Adipocyte (in vitro differentiated cells): Measurements from ENCODE around the gene KCNK13.

Experiments used
- DNase-seq: peaks from one replicate; pipeline ENCODE4 v3.0.0-alpha.2; 2015; ENCODE audit warnings: low read depth
- H3K27me3 ChIP-seq: replicated peaks from 2 replicates; pipeline ENCODE4 v1.7.0; 2013; ENCODE audit warnings: mild to moderate bottlenecking, low read length, moderate library complexity; ENCODE audit not compliant: control insufficient read depth, insufficient read depth
- H3K36me3 ChIP-seq: 2 replicates; pipeline ENCODE4 v1.7.0; 2013; ENCODE audit warnings: low read length, mild to moderate bottlenecking, moderate library complexity; ENCODE audit not compliant: control insufficient read depth, insufficient read depth, severe bottlenecking
- H3K4me1 ChIP-seq: 2 replicates; pipeline ENCODE4 v1.7.0; 2013; ENCODE audit warnings: mild to moderate bottlenecking, low read length, moderate library complexity; ENCODE audit not compliant: control insufficient read depth, insufficient read depth
- H3K4me3 ChIP-seq: 2 replicates; pipeline ENCODE4 v1.7.0; 2013; ENCODE audit warnings: mild to moderate bottlenecking, low read length, moderate library complexity
- H3K9ac ChIP-seq: 2 replicates; pipeline ENCODE4 v1.7.0; 2013; ENCODE audit warnings: mild to moderate bottlenecking, low read length, moderate library complexity
- H3K9me3 ChIP-seq: 2 replicates; pipeline ENCODE4 v1.7.0; 2013; ENCODE audit warnings: mild to moderate bottlenecking, low read length, moderate library complexity; ENCODE audit not compliant: control insufficient read depth

The KCNK13 gene

GRCh38 chr14:90175631-90176030, 113.8 kb downstream of the KCNK13 start:
- Histone ChIP-seq H3K27me3 (no peaks in the 10 kb centered on the region), H3K9me3 (peaks cover 5% of the 10 kb centered on the region), H3K36me3 (no peaks in the 10 kb centered on the region), H3K9ac (no peak overlapping the region), H3K4me1 (no peaks in the 10 kb centered on the region), H3K4me3 (no peak overlapping the region)
- DNase-seq: no peak

- Histone ChIP-seq H3K9me3 (peaks cover 5% of the 10 kb centered on the region), H3K9ac (no peak overlapping the region), H3K4me1 (no peaks in the 10 kb centered on the region), H3K36me3 (no peaks in the 10 kb centered on the region), H3K4me3 (no peak overlapping the region), H3K27me3 (no peaks in the 10 kb centered on the region)
- peak; percentile 9 for DNase-seq
These were observed 115.9 kb downstream of the KCNK13 start for GRCh38 chr14:90177539-90178189.

- peaks cover 5% of the 10 kb centered on the region for H3K9me3 ChIP-seq
- no peak for DNase-seq
- no peak overlapping the region for H3K4me3 ChIP-seq
- H3K27me3 ChIP-seq: peaks cover 7% of the 10 kb centered on the region
- H3K9ac ChIP-seq: no peak overlapping the region
- no peaks in the 10 kb centered on the region for H3K4me1 ChIP-seq
- no peaks in the 10 kb centered on the region for H3K36me3 ChIP-seq
These were observed 117.6 kb downstream of the KCNK13 start for GRCh38 chr14:90179357-90179756.

- Histone ChIP-seq H3K9me3 (peaks cover 5% of the 10 kb centered on the region), H3K4me3 (no peak overlapping the region), H3K27me3 (peaks cover 7% of the 10 kb centered on the region), H3K36me3 (no peaks in the 10 kb centered on the region), H3K9ac (no peak overlapping the region), H3K4me1 (no peaks in the 10 kb centered on the region)
- DNase-seq: no peak
These were observed 118.3 kb downstream of the KCNK13 start for GRCh38 chr14:90179809-90180779.

- no peak for DNase-seq
- no peak overlapping the region for H3K4me3 ChIP-seq
- peaks cover 11% of the 10 kb centered on the region for H3K27me3 ChIP-seq
- no peaks in the 10 kb centered on the region for H3K36me3 ChIP-seq
- H3K4me1 ChIP-seq: no peaks in the 10 kb centered on the region
- H3K9ac ChIP-seq: no peak overlapping the region
- H3K9me3 ChIP-seq: peaks cover 6% of the 10 kb centered on the region
These were observed 122.3 kb downstream of the KCNK13 start for GRCh38 chr14:90184094-90184493.

DNA sequence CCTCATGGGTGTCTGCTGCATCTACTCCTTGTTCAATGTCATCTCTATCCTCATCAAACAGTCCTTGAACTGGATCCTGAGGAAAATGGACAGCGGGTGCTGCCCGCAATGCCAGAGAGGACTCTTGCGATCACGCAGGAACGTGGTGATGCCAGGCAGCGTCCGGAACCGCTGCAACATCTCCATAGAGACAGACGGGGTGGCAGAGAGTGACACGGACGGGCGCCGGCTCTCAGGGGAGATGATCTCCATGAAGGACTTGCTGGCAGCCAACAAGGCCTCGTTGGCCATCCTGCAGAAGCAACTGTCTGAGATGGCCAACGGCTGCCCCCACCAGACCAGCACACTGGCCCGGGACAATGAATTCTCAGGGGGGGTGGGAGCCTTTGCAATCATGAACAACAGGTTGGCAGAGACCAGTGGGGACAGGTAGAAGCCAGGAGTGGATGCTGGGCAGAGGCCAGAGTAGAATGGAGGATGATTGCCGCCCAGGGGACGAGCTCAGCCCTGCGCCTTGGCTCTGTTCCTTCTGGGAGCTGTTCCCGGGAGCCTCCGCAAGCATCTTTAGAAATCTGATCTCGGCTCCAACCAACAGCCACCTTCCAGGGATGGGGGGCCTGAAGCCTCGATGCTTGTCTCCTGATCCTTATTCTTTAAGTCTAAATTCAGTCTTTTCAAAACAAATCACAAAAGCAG, 122.9 kb downstream of the KCNK13 start:
- no peak overlapping the region for H3K4me3 ChIP-seq
- no peaks in the 10 kb centered on the region for H3K4me1 ChIP-seq
- H3K27me3 ChIP-seq: peaks cover 11% of the 10 kb centered on the region
- no peaks in the 10 kb centered on the region for H3K36me3 ChIP-seq
- no peak for DNase-seq
- H3K9ac ChIP-seq: no peak overlapping the region
- H3K9me3 ChIP-seq: peaks cover 6% of the 10 kb centered on the region

- Histone ChIP-seq H3K4me3 (no peak overlapping the region), H3K9ac (no peak overlapping the region)
These were observed 126.8 kb downstream of the KCNK13 start for GRCh38 chr14:90188588-90188987.

DNA sequence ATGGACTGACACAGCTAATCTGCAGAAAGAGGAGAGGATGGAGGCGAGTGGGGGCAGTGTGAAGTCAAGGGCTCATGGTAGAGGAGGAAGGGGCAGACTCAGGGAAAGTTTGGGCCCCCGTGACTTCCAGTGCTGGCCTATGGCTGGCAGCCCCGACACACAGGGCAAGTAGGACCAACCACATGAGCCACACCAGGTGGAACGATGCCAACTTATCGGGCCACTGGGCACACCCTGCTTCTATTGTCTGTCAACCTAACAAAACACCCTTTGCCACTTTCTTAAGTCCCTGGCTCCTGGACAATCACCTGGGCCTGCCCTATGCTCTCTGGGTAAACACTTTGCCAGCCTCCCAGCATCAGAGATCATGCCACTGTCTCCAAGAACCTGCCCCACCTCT, 129.4 kb downstream of the KCNK13 start:
- DNase-seq: no peak

More at GRCh38 chr14:90188588-90188987, 126.8 kb downstream of the KCNK13 start:
- DNase-seq: no peak
- H3K4me1 ChIP-seq: no peaks in the 10 kb centered on the region
- peaks cover 4% of the 10 kb centered on the region for H3K27me3 ChIP-seq
- H3K9me3 ChIP-seq: peaks cover 6% of the 10 kb centered on the region
- H3K36me3 ChIP-seq: no peaks in the 10 kb centered on the region

GRCh38 chr14:90191585-90191984, 129.8 kb downstream of the KCNK13 start:
- Histone ChIP-seq H3K4me1 (no peaks in the 10 kb centered on the region), H3K4me3 (no peak overlapping the region), H3K27me3 (peaks cover 9% of the 10 kb centered on the region), H3K9me3 (peaks cover 6% of the 10 kb centered on the region), H3K36me3 (no peaks in the 10 kb centered on the region), H3K9ac (no peak overlapping the region)
- no peak for DNase-seq

More for the DNA sequence above, 129.4 kb downstream of the KCNK13 start:
- H3K9me3 ChIP-seq: peaks cover 6% of the 10 kb centered on the region
- no peak overlapping the region for H3K4me3 ChIP-seq
- H3K27me3 ChIP-seq: peaks cover 9% of the 10 kb centered on the region
- H3K4me1 ChIP-seq: no peaks in the 10 kb centered on the region
- no peak overlapping the region for H3K9ac ChIP-seq
- no peaks in the 10 kb centered on the region for H3K36me3 ChIP-seq

DNA sequence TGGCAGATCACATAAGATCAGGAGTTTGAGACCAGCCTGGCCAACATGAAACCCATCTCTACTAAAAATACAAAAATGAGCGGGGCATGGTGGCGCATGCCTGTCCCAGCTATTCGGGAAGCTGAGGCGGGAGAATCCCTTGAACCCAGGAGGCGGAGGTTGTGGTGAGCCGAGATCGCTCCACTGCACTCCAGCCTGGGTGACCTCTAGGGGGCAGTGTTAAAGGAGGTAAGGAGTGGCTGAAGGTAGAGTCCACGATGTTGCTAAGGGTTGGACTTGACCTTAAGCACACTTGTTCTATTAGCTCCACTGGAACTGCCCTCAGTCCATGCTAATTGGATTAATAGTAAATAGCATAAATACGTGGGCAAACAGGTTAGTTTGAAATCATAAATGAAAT, 132.1 kb downstream of the KCNK13 start:
- peaks cover under 1% of the 10 kb centered on the region for H3K9me3 ChIP-seq
- no peak for DNase-seq
- no peaks in the 10 kb centered on the region for H3K36me3 ChIP-seq
- no peaks in the 10 kb centered on the region for H3K4me1 ChIP-seq
- peaks cover 16% of the 10 kb centered on the region for H3K27me3 ChIP-seq
- H3K9ac ChIP-seq: no peak overlapping the region
- no peak overlapping the region for H3K4me3 ChIP-seq

DNA sequence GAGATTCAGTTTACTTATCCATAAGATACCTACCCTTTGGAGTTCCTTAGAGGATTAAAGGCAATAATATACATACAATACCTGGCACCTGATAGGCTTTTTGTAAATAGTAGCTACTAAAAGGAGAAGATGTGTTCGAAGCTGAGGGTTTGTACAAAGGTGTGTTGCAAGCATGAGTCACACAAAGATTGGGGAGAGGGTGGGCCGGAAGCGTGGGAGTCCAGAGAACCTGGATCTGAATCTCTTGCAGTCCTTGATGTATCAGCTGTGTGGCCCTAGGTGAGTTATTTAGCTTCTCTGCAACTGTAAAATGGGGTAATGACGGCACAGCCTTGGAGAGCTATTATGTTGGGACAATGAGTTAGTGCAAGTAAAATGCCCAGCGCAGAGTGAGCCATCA, 132.9 kb downstream of the KCNK13 start:
- Histone ChIP-seq H3K9me3 (no peaks in the 10 kb centered on the region), H3K9ac (no peak overlapping the region), H3K36me3 (no peaks in the 10 kb centered on the region), H3K4me3 (no peak overlapping the region), H3K4me1 (no peaks in the 10 kb centered on the region), H3K27me3 (peaks cover 16% of the 10 kb centered on the region)
- DNase-seq: no peak
